DOHH2 (cell line): Measurements from ENCODE around the gene SHROOM1.

Source experiments
- H3F3A ChIP-seq: fragments of 200-600 bp; sonication (generic), shearing (Covaris generic); 2 replicates; pipeline ENCODE4 v1.6.0; 2016; ENCODE audit warnings: antibody characterized with exemption, mild to moderate bottlenecking; ENCODE audit not compliant: control insufficient read depth, insufficient read depth
- H3K27ac ChIP-seq: fragments of 200-600 bp; sonication (generic); 2 replicates; pipeline ENCODE4 v1.5.1; 2014; ENCODE audit warnings: low read depth, mild to moderate bottlenecking, low read length, moderate library complexity
- H3K27me3 ChIP-seq: fragments of 200-600 bp; sonication (generic); 2 replicates; pipeline ENCODE4 v1.6.1; 2014; ENCODE audit warnings: mild to moderate bottlenecking, low read length, mixed read lengths; ENCODE audit not compliant: control insufficient read depth
- H3K36me3 ChIP-seq: fragments of 200-600 bp; sonication (generic); 2 replicates; pipeline ENCODE4 v1.6.1; 2014; ENCODE audit warnings: mild to moderate bottlenecking, low read length, moderate library complexity, mixed read lengths; ENCODE audit not compliant: control insufficient read depth
- H3K4me1 ChIP-seq: fragments of 200-600 bp; sonication (generic); 2 replicates; pipeline ENCODE4 v1.6.1; 2014; ENCODE audit warnings: mild to moderate bottlenecking, low read length, mixed read lengths; ENCODE audit not compliant: control insufficient read depth
- H3K4me2 ChIP-seq: fragments of 200-600 bp; sonication (generic); 2 replicates; pipeline ENCODE4 v1.6.0; 2014; ENCODE audit warnings: mild to moderate bottlenecking, low read length, moderate library complexity
- H3K4me3 ChIP-seq: fragments of 200-600 bp; sonication (generic); 2 replicates; pipeline ENCODE4 v1.5.1; 2014; ENCODE audit warnings: mild to moderate bottlenecking, low read length, mixed read lengths
- H3K79me2 ChIP-seq: fragments of 200-600 bp; sonication (generic); 2 replicates; pipeline ENCODE4 v1.6.1; 2014; ENCODE audit warnings: mild to moderate bottlenecking, low read length, mixed read lengths; ENCODE audit not compliant: control insufficient read depth
- H3K9me2 ChIP-seq: fragments of 200-600 bp; sonication (generic); replicated peaks from 2 replicates; pipeline ENCODE4 v1.6.1; 2014; ENCODE audit warnings: mild to moderate bottlenecking, low read length, mixed read lengths; ENCODE audit not compliant: control insufficient read depth
- H3K9me3 ChIP-seq: fragments of 200-600 bp; sonication (generic); 2 replicates; pipeline ENCODE4 v1.6.1; 2014; ENCODE audit warnings: antibody characterized with exemption, low read length, mixed read lengths; ENCODE audit not compliant: control insufficient read depth, insufficient read depth
- H4K20me1 ChIP-seq: fragments of 200-600 bp; sonication (generic); 2 replicates; pipeline ENCODE4 v1.6.0; 2014; ENCODE audit warnings: low read depth, mild to moderate bottlenecking, antibody characterized with exemption, low read length, moderate library complexity; ENCODE audit not compliant: control insufficient read depth, insufficient read depth
- CTCF ChIP-seq: fragments of 200-600 bp; sonication (generic); IDR thresholded peaks from one replicate; pipeline ENCODE4 v1.5.1; 2014; ENCODE audit warnings: antibody characterized with exemption, mild to moderate bottlenecking, low read depth, low read length; ENCODE audit not compliant: poor library complexity, severe bottlenecking
- EZH2phosphoT487 ChIP-seq: fragments of 200-600 bp; sonication (generic); IDR thresholded peaks from 2 replicates; pipeline ENCODE4 v1.6.1; 2017; ENCODE audit warnings: borderline replicate concordance, mild to moderate bottlenecking, antibody characterized with exemption, low read length, moderate library complexity, mixed read lengths

Gene SHROOM1

GRCh38 chr5:132797651-132798050 is 32.8 kb downstream of the SHROOM1 start:
- Histone ChIP-seq H3K4me3 (no peak overlapping the region), H3F3A (no peaks in the 10 kb centered on the region), H3K9me3 (no peaks in the 10 kb centered on the region), H3K27me3 (peaks cover 22% of the 10 kb centered on the region), H3K36me3 (no peaks in the 10 kb centered on the region), H3K4me1 (no peaks in the 10 kb centered on the region), H3K4me2 (no peak overlapping the region), H4K20me1 (no peaks in the 10 kb centered on the region), H3K9me2 (no peaks in the 10 kb centered on the region), H3K79me2 (no peaks in the 10 kb centered on the region), H3K27ac (no peak overlapping the region)
- TF ChIP-seq CTCF (no peak), EZH2phosphoT487 (no peak)

- Histone ChIP-seq H3K9me2 (no peaks in the 10 kb centered on the region), H3K27me3 (peaks cover 11% of the 10 kb centered on the region; the same call in 1 of the 2 replicates), H3K79me2 (no peaks in the 10 kb centered on the region), H3K9me3 (no peaks in the 10 kb centered on the region), H3K27ac (no peak overlapping the region), H3K36me3 (no peaks in the 10 kb centered on the region), H3F3A (no peaks in the 10 kb centered on the region), H3K4me2 (no peak overlapping the region), H3K4me1 (no peaks in the 10 kb centered on the region), H3K4me3 (no peak overlapping the region), H4K20me1 (no peaks in the 10 kb centered on the region; the same call in 1 of the 2 replicates)
- no peak for TF ChIP-seq EZH2phosphoT487
- no peak for TF ChIP-seq CTCF
Measured at GRCh38 chr5:132791026-132791425, 39.4 kb downstream of the SHROOM1 start.

- Histone ChIP-seq H3K27ac (no peak overlapping the region), H3K79me2 (no peaks in the 10 kb centered on the region), H3K27me3 (peaks cover 17% of the 10 kb centered on the region), H3K4me3 (no peak overlapping the region), H3K9me2 (no peaks in the 10 kb centered on the region), H3F3A (no peaks in the 10 kb centered on the region), H3K4me2 (no peak overlapping the region), H3K4me1 (no peaks in the 10 kb centered on the region), H3K36me3 (no peaks in the 10 kb centered on the region), H4K20me1 (no peaks in the 10 kb centered on the region; the same call in 1 of the 2 replicates), H3K9me3 (no peaks in the 10 kb centered on the region)
- TF ChIP-seq EZH2phosphoT487 (no peak), CTCF (no peak)
Measured at GRCh38 chr5:132790201-132790865, 40.1 kb downstream of the SHROOM1 start.
